NK-92 treated with Interleukin-12 subunit alpha and Interleukin-12 subunit beta, amount 100 ng/mL, for 24 hours (cell line): Measurements from ENCODE around the gene MT1E.
"Not testable (repeated sequence)": the region's sequence is repeated elsewhere in the genome, so short reads cannot be mapped to it uniquely, and the experiment has no call there.

Source experiments
- DNase-seq: peaks from one replicate; lab custom pipeline; 2025; lab: John Stamatoyannopoulos, UW

The MT1E gene

DNA sequence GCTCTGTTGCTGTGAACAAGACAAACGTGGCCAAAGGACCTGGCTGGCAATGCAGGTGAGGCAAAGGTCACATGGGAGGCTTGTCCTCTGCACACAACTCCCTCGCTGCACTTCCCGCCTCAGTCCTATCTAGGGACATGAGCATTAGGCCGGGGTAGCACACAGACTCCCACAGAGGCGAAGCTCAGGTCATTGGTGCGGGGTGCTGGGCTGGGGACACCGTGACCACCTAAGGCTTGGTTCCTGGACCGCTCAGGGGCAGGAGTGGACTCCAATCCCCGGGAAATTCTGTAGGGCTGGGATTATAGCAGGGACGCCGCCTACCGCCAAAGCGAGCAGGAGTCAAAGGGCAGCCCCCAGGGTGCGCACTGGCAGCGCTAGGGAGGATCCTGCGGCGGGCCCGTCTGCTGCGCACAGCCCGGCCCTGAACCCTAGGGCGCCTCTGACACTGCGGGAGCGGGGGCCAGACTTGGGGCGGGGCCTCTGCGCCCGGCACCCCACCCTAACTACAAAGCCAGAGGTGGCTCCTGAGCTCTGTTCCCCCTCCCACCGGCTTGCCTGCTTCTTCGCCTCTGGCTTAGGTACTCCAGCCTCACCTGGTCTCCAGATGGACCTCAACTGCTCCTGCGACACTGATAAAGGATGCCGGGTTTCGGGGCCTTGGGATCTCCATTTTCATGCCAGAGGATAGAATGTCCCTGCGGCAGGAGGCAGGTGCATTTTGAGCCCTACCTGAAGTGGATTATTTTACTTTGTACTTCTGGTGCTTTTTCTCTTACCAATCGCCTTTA lies 22.3 kb downstream of the MT1E start:
- DNase-seq = no peak

DNA sequence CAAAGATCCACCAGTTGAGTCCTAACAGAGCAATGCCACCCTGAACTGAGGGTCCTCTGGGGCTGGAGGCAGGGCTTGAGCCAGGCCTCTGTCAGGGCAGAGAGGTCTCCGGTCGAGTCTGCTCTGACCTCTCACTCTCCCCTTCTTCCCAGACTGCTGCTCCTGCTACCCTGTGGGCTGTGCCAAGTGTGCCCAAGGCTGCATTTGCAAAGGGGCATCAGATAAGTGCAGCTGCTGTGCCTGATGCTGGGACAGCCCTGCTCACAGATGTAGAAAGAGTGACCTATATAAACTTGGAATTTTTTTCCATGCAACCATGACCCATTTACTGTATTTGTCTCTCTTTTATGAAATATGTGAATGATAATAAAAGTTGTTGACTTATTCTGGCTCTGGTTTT lies 23.7 kb downstream of the MT1E start:
- DNase-seq = no peak

DNA sequence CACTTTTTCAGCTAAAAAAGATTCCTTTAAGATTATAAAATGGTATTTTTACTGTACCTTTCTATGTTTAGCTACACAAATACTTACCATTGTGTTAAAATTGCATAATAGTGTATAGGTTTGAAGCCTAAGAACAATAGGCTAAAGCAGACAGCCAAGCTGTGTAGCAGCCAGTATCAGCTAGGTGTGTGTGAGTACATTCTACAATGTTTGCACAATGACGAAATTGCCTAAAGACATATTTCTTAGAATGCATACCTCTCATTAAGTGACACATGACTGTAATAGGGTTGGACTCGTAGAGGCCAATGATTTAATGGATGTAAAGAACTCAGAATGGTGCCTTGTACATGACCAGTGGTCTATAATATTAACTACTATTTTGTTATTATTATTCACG lies 24.2 kb downstream of the MT1E start:
- no peak for DNase-seq

DNA sequence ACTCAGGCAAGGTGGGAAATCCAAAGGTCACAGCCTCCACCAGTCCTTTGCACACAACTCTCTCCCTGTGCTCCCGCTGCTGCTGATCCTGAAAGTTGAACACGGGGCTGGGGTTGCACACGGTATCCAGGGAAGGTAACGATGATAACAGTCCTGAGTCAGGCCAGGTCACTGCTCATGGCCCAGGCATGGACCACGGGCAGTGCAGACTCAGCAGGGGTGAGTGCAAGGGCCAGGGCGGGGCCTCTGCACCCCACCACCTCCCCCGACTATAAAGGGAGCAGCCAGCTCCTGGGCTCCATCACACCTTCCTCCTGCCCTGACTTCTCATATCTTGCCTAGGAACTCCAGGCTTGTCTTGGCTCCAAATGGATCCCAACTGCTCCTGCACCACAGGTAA lies 26.0 kb downstream of the MT1E start, which contains the start of gene MT1B:
MT1B (plus strand) TSS at position 301 of the 400 bp plus-strand sequence; CDS start at position 369, 68 bp downstream.
- DNase-seq = no peak

DNA sequence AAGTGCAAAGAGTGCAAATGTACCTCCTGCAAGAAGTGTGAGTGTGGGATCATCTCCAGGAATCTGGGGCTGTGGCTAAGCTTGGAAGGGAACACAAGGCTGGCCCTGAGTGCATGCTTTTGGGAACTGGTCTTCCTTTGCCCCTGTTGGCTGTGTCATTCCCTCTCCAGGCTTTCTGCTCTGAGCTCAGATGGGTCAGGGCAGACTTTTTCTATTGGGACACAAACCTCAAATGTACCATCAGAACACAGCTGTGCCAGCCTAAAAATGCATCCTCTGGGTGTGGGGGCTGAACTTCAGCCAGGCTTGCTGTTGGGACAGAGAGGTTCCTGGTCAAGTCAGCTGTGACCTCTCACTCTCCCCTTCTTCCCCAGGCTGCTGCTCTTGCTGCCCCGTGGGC lies 27.0 kb downstream of the MT1E start:
- no peak for DNase-seq

DNA sequence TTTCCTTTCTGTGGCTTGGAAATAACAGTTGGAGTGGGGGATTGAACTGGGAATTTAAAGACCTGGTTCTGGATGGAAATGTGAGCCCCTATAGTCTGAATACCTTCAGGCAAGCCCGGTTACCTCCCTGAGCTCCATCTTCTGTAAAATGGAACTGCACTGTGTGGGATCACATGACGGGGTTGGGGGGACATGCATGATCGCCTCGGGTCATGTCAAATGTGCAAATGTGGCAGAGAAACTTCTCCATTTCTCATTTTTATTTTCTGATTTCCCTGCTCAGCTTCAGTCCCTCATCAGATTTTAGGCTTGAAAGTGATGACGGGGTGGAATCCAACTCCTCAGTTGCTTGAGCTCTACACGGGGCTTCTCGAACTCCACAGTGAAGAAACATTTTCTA lies 27.6 kb downstream of the MT1E start:
- DNase-seq = no peak

DNA sequence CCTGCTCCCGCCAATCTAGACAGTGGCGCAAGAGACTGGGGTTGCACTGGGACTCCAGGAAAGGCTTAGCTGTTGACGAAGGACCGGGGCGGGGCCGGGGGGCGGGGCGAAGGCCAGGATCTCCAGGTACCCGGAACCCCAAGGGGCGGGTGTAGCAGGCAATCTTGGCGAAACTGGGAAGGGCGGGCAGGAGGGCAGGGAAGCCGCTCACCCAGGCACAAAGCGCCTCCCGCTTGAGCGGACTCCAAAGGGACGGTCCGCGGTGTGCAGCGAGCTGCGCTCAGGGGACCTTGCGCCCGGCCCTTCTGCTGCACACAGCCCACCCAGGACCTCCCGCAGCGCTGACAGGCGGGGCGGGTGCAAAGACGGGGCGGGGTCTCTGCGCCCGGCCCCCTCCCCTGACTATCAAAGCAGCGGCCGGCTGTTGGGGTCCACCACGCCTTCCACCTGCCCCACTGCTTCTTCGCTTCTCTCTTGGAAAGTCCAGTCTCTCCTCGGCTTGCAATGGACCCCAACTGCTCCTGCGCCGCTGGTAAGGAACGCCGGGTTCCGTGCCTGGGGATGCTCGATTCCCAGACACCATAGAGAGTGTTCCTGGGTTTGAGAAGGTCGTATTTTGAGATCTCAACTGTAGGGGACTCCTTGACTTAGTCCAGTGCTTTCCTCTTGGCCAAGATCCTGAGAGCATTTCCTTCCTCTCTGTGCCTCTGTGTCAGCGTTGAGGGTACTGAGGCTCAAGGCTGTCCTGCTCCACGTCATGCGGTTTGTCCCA lies 32.2 kb downstream of the MT1E start, which contains the start of gene MT1F:
MT1F (plus strand) TSS at position 405 of the 772 bp plus-strand sequence; CDS start at position 505, 100 bp downstream.
- no peak for DNase-seq

DNA sequence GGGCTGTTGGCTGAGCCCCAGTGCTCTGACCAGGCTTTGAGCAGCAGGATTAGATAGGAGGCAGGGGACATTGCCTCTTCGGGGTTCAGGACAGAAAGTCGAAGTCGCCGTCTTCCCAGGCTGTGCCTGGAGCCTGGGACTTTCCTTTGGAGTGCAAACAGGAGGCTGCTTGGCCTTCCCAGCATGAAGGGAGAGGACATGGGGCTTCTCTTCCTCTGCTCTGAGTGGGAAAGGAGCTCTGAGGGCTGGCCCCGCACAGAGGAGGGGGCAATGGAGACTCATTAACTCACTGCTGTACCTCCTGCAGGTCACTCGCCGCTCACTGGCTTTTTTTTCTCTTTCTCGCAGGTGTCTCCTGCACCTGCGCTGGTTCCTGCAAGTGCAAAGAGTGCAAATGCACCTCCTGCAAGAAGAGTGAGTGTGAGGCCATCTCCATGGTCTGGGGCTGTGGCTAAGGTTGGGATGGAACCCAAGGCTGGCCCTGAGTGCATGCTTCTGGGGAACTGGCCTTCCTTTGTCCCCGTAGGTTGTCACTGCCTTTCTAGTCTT lies 32.8 kb downstream of the MT1E start:
- no peak for DNase-seq

DNA sequence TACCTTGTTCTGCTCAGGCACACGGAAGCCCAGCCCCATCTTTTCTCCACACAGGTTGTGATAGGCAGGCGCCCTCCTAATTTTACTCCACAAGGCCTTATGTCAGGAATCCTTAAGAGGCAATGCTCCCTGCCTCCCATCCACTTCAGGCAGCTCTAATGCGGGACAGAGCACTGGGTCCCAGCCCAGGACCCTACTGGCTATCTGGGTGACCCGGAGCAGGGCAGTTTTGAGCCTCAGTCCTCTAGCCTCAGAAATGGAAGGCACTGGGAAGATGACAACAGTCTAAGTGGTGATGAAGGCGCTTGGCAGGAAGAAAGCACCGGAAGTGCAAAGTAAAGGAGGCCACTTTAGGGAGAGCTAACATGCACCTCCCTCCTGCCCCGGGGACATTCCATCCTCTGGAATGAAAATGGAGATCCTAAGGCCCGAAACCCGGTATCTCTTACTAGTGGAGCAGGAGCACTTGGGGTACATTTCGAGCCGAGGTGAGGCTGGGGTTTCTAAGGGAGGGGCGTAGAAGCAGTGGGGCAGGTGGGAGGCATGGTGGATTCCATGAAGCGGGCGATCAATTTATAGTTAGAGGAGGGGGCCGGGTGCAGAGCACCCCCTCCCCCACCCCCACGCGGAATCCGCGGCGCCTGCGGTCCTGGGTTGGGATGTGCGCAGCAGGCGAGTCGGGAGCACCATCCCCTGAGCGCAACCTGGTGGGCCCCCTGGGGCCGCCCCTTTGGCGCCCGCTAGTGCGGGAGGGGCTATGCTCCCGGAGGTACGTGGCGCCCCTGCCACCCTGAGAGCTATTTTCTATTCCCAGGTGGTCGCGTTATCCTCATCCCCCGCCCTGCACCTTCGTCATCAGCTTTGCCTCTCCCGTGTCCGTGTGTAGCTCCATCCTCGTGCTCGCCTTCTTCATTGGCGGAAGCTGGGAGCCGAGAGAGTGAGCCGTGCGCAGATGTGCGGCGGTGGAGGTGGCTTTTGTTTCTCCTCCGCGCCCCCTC lies 37.1 kb downstream of the MT1E start:
- no peak for DNase-seq

DNA sequence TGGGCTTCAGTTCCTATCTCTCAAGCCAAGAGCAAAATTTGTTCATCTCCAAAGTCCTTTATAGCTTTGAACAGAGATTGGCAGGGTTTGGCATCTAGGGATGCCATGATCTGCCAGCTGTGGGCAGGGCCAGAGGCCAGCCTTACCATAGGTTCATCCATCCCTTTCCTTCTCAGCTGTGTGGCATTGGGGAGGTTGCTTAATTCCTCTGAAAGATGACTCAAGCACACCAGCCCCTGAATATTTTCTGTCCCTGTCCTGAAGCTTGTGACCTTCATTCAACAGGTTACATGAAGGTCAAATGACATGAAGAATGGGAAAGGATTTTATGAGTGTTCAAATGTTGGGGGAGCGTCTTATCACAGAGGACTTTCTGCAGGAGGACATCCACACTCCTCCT lies 38.9 kb downstream of the MT1E start:
- no peak for DNase-seq

DNA sequence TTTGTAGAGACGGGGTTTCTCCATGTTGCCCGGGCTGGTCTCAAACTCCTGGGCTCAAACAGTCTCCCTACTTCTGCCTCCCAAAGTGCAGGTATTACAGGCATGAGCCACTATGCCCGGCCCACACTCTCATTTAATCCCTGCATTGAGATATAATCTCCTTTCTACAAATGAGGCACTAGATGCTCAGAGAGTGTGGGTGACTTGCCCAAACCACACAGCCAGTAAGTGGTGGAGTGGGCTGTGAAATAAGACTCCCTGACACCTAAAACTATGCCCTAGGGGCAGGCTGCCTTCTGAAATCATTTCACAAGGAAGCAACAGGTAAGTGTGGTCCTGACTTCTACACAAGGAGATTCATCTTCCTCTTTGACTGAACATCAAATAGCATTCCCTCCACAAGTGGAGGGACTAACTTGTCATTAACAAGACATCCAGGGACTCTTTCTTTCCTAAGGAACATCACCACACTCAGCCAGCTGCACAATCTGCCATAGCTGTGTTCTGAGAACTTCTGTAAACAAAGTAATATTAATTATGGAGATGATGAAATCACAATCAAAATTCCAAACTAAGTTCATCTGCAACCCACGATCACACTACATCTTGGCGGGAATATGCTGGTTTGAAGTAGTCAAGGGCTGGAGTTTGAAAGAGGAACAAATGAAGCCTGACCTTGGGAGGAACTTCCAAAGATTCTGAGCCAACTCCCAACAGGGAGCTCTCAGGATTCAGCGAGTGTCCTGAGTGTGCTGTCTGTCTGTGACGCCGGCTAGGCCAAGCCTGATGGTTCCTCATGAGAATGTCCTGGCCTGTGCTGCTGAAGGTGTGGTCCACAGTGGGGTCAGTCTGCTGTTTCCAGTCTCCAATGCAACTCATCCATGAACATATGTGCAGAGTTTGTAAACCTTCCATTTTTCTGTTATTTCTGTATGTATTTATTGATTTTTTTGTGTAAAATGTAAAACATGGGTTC lies 40.0 kb downstream of the MT1E start:
- DNase-seq = not testable (repeated sequence)

DNA sequence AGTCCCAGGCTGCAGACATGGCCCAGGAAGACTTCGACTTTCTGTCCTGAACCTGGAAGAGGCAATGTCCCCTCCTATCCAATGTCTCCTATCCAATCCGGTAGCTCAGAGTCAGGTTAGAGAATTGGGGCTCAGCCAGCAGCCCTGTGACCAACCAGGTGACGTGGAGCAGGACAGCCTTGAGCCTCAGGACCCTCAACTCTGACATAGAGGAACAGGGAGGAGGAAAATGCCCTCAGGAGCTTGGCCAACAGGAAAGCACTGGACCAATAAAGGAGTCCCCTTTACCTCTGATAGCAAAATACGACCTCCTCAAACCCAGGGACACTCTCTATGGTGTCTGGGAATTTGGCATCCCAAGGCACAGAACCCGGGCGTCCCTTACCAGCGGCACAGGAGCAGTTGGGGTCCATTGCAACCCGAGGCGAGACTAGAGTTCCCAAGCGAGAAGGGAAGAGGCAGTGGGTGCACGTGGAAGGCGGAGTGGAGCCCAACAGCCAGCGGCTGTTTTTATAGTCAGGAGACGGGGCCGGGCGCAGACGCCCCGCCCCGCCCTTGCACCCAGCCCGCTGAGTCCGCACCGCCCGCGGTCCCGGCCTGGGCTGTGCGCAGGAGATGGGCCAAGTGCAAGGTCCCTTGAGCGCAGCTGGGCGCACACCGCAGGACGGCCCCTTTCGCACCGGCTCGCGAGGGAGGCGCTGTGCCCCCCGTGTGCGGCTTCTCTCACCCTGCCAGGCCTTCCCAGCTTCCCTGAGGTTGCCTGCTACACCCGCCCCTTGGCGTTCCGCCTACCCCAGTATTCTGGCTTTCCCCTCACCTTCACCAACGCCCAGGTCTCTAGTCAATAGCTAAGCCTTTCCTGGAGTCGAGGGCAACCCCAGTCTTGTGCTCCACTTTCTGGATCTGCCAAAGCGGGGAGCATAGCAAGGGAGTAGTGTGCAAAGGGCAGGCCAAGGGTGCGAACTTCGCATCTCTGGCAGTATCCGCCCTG lies 42.3 kb downstream of the MT1E start, which contains the start of gene MT1G:
MT1G (minus strand) TSS at position 485 of the 991 bp plus-strand sequence; CDS start at position 413, 72 bp downstream.
- DNase-seq = no peak

DNA sequence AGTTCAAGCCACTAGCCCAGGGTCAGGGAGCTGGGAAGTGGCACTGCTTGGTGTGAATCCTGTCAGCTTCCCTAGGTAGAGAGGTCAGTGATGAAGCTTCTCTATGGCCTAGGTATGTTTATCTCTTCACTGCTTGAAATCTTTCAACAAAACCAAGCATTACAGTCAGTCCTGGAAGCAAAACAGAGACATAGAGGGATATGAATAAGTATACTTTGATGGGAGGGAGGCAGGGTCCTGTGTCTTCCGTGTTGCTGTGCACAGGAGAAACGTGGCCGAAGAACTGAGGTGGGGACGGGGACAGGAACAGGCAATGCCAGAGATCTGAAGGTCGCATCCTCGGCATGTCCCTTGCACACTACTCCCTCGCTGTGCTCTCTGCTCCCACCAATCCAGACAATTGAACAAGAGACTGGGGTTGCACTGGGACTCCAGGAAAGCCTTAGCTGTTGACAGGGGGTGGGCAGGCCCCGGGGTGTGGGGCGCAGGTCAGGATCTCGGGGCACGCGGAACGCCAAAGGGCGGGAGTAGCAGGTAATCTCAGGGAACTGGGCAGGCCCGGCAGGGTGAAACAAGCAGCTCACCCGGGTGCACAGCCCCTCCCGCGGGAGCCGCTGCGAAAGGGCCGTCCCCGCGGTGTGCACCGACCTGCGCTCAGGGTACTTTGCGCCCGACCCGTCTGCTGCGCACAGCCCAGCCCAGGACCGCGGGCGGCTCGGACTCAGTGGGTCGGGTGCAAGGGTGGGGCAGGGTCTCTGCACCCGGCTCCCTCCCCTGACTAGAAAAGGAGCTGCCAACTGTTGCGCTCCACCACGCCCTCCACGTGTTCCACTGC lies 43.6 kb downstream of the MT1E start, which contains the start of gene MT1H:
MT1H (plus strand) TSS at position 810 of the 835 bp plus-strand sequence. CDS start 71 bp downstream, outside the sequence.
- no peak for DNase-seq

DNA sequence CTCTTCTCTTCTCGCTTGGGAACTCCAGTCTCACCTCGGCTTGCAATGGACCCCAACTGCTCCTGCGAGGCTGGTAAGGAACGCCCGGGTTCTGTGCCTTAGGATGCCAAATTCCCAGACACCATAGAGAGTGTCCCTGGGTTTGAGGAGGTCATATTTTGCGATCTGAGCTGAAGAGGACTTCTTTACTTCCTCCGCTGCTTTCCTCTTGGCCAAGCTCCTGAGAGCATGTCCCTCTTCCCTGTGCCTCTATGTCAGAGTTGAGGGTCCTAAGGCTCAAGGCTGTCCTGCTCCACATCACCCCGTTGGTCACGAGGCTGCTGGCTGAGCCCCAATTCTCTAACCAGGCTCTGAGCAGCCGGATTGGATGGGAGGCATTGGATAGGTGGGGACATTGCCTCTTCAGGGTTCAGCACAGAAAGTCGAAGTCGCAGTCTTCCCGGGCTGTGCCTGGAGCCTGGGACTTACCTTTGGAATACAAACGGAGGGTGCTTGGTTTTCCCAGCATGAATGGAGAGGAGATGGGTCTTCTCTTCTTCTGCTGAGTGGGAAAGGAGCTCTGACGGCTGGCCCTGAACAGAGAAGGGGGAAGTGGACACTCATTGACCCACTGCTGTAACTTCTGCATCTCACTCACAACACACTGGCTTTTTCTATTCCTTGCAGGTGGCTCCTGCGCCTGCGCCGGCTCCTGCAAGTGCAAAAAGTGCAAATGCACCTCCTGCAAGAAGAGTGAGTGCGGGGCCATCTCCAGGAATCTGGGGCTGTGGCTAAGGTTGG lies 44.4 kb downstream of the MT1E start:
- DNase-seq = no peak

DNA sequence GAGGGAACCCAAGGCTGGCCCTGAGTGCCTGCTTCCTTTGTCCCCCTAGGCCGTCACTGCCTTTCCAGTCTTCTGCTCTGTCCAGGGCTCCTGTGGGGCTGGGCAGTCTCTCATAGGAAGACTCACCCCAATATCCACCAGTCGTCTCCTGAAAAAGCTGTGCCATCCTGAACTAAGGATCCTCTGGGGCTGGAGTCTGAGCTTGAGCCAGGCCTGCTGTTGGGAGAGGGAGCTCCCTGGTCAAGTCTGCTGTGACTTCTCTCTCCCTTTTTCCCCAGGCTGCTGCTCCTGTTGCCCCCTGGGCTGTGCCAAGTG lies 45.0 kb downstream of the MT1E start:
- DNase-seq = no peak

DNA sequence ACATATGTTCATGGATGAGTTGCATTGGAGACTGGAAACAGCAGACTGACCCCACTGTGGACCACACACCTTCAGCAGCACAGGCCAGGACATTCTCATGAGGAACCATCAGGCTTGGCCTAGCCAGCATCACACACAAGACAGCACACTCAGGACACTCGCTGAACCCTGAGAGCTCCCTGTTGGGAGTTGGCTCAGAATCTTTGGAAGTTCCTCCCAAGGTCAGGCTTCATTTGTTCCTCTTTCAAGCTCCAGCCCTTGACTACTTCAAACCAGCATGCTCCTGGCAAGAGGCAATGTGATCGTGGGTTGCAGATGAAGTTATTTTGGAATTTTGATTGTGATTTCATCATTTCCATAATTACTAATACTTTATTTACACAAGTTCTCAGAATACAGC lies 46.1 kb downstream of the MT1E start:
- not testable (repeated sequence) for DNase-seq

DNA sequence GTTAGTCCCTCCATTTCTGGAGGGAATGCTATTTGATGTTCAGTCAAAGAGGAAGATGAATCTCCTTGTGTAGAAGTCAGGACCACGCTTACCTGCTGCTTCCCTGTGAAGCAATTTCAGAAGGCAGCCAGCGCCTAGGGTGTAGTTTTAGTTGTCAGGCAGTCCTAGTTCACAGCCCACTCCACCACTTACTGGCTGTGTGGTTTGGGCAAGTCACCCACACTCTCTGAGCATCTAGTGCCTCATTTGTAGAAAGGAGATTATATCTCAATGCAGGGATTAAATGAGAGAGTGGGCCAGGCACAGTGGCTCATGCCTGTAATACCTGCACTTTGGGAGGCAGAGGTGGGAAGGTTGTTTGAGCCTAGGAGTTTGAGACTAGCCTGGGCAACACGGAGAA lies 46.6 kb downstream of the MT1E start:
- not testable (repeated sequence) for DNase-seq
